GM23338 (cell line): ENCODE data around the gene USH1G. TPM values are rescaled to one million over a fixed set of nuclear protein-coding genes. Genes with fewer than 3 reads are reported as not detected.
A peak's percentile ranks its signal among the peaks of the same experiment; 100 is the strongest.
"Not testable (repeated sequence)": the region's sequence is repeated elsewhere in the genome, so short reads cannot be mapped to it uniquely, and the experiment has no call there.

Source experiments
- ATAC-seq: fragments of 200-7000 bp; cut with Tn5 transposase; 3 replicates; pipeline ENCODE4 v1.9.1; 2020
- DNase-seq: peaks from one replicate; pipeline ENCODE4 v3.0.0-alpha.2; 2015; ENCODE audit warnings: low spot score
- H2AFZ ChIP-seq: fragments of 200-600 bp; sonication (generic); 2 replicates; pipeline ENCODE4 v1.8.0; 2016; ENCODE audit warnings: antibody characterized with exemption, mild to moderate bottlenecking, moderate library complexity
- H3F3A ChIP-seq: fragments of 200-600 bp; sonication (generic); replicated peaks from 2 replicates; pipeline ENCODE4 v1.8.0; 2017; ENCODE audit warnings: antibody characterized with exemption, mixed run types, low read depth
- H3K27ac ChIP-seq: fragments of 200-600 bp; sonication (generic); 2 replicates; pipeline ENCODE4 v1.6.1; 2016; ENCODE audit warnings: low read depth
- H3K27me3 ChIP-seq: fragments of 200-600 bp; sonication (generic); 2 replicates; pipeline ENCODE4 v1.8.0; 2016; ENCODE audit warnings: mild to moderate bottlenecking, mixed run types, moderate library complexity; ENCODE audit not compliant: insufficient read depth
- H3K36me3 ChIP-seq: fragments of 200-600 bp; sonication (generic); 2 replicates; pipeline ENCODE4 v1.8.0; 2016; ENCODE audit warnings: mild to moderate bottlenecking; ENCODE audit not compliant: insufficient read depth
- H3K4me1 ChIP-seq: fragments of 200-600 bp; sonication (generic); 2 replicates; pipeline ENCODE4 v1.8.0; 2016; ENCODE audit warnings: mild to moderate bottlenecking, moderate library complexity; ENCODE audit not compliant: insufficient read depth
- H3K4me2 ChIP-seq: fragments of 200-600 bp; sonication (generic); 2 replicates; pipeline ENCODE4 v1.7.1; 2017; ENCODE audit warnings: mixed run types
- H3K4me3 ChIP-seq: fragments of 200-600 bp; sonication (generic); 2 replicates; pipeline ENCODE4 v1.6.1; 2016; ENCODE audit warnings: mixed run types
- H3K79me2 ChIP-seq: fragments of 200-600 bp; sonication (generic); replicated peaks from 2 replicates; pipeline ENCODE4 v1.8.0; 2017; ENCODE audit warnings: mild to moderate bottlenecking; ENCODE audit not compliant: insufficient read depth
- H3K9me2 ChIP-seq: fragments of 200-600 bp; sonication (generic); 2 replicates; pipeline ENCODE4 v1.8.0; 2017; ENCODE audit not compliant: insufficient read depth
- H4K20me1 ChIP-seq: fragments of 200-600 bp; sonication (generic); replicated peaks from 2 replicates; pipeline ENCODE4 v1.8.0; 2017; ENCODE audit warnings: mild to moderate bottlenecking; ENCODE audit not compliant: insufficient read depth
- H3K27ac Mint-ChIP-seq: 2 replicates; pipeline ENCODE4 v1.8.0; 2020; ENCODE audit warnings: inconsistent platforms, mild to moderate bottlenecking, moderate library complexity, mixed read lengths
- H3K27me3 Mint-ChIP-seq: 3 replicates; pipeline ENCODE4 v1.8.0; 2022; ENCODE audit warnings: low read depth, mild to moderate bottlenecking, moderate library complexity, mixed read lengths, inconsistent platforms; ENCODE audit not compliant: insufficient read depth, poor library complexity
- H3K36me3 Mint-ChIP-seq: 3 replicates; pipeline ENCODE4 v1.8.0; 2021; ENCODE audit warnings: low read depth, mild to moderate bottlenecking, inconsistent platforms, moderate library complexity, mixed read lengths
- H3K4me1 Mint-ChIP-seq: 3 replicates; pipeline ENCODE4 v1.8.0; 2020; ENCODE audit warnings: mild to moderate bottlenecking, inconsistent platforms, mixed read lengths
- H3K4me3 Mint-ChIP-seq: 3 replicates; pipeline ENCODE4 v1.8.0; 2021; ENCODE audit warnings: moderate library complexity, mild to moderate bottlenecking, inconsistent platforms, mixed read lengths
- H3K9me3 Mint-ChIP-seq: 3 replicates; pipeline ENCODE4 v1.8.0; 2020; ENCODE audit warnings: moderate library complexity, mild to moderate bottlenecking, inconsistent platforms, mixed read lengths
- polyA plus RNA-seq: library from polyadenylated mRNA; unstranded; fragments of >200 nt; fragmentation: Nextera tagmentation; extraction: Ambion mirVana; gene quantifications from 2 replicates; pipeline ENCODE4 v1.2.1, GENCODE V29; 2016
- total RNA-seq: library from RNA; depleted of rRNA; stranded (reverse); fragments of >200 nt; shearing (Covaris generic); gene quantifications from 2 replicates; pipeline ENCODE4 v1.2.3, GENCODE V29; 2014
- TF ChIP-seq, protein P1 (sequence below): fragments of 250-450 bp; sonication (Bioruptor Pico); IDR thresholded peaks from 2 replicates; pipeline ENCODE4 v1.5.0; 2020; ENCODE audit warnings: mild to moderate bottlenecking, moderate library complexity

The USH1G gene
- total and polyA plus RNA-seq, 2 experiments from 2014 or later: 0.34 to 1.7 TPM

DNA sequence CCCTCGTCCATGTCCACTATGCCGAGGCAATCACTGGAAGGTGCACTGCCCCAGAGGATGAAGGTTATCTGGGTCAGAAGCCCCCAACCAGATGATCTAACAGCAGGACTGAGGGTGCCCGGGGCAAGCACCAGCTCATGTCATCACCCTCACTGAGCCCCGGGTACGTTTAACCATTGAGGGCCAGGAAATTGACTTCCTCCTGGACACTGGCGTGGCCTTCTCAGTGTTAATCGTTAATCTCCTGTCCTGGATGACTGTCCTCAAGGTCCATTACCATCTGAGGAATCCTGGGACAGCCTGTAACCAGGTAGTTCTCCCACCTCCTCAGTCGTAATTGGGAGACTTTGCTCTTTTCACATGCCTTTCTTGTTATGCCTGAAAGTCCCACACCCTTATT lies 11.6 kb downstream of the USH1G start:
- H3K4me1 ChIP-seq: peaks cover 31% of the 10 kb centered on the region
- H3K27ac ChIP-seq, H3K4me3 ChIP-seq, H2AFZ ChIP-seq, ATAC-seq, H3F3A ChIP-seq, H3K9me2 ChIP-seq, H3K4me3 Mint-ChIP-seq, H3K36me3 ChIP-seq, DNase-seq, H3K36me3 Mint-ChIP-seq, H3K9me3 Mint-ChIP-seq, H3K27ac Mint-ChIP-seq, H3K4me2 ChIP-seq, H3K27me3 ChIP-seq, H3K79me2 ChIP-seq, H4K20me1 ChIP-seq: not testable (repeated sequence)
- Mint-ChIP-seq H3K4me1 (peaks cover 36% of the 10 kb centered on the region), H3K27me3 (peaks cover 11% of the 10 kb centered on the region)

DNA sequence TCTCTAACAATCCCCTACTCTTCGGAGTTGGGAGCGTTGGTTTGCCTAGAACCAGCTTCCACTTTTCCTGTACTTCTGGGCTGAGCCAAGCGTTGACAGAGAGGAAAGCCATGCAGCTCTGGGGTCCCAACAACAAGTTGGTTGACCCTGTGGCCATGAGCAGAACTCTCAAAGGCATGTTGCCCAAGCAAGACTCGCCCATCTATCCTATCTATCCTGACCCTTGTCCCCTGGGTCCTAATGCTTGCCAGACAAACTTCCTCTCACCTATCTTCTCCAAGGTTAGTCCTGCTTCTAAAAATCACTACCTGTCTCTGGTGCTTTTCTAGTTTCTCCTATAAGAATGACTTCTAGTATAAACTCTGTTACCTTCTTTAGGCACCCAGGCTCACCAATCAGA lies 14.0 kb downstream of the USH1G start:
- H3K27ac Mint-ChIP-seq, H3K79me2 ChIP-seq, H3K27ac ChIP-seq, H4K20me1 ChIP-seq, H3K9me2 ChIP-seq, ATAC-seq, H3F3A ChIP-seq, H3K27me3 Mint-ChIP-seq, H3K27me3 ChIP-seq, H3K4me3 ChIP-seq, H3K36me3 ChIP-seq, H3K36me3 Mint-ChIP-seq, H3K9me3 Mint-ChIP-seq: not testable (repeated sequence)
- Mint-ChIP-seq H3K4me3 (peak overlapping the region; percentile 28; the same call in 1 of the 3 replicates), H3K4me1 (peaks cover 36% of the 10 kb centered on the region)
- Histone ChIP-seq H2AFZ (peak overlapping the region; percentile 87), H3K4me1 (peaks cover 31% of the 10 kb centered on the region), H3K4me2 (peak overlapping the region; percentile 66; the same call in 1 of the 2 replicates)
- peak; percentile 62 for DNase-seq
- TF ChIP-seq, protein P1, sequence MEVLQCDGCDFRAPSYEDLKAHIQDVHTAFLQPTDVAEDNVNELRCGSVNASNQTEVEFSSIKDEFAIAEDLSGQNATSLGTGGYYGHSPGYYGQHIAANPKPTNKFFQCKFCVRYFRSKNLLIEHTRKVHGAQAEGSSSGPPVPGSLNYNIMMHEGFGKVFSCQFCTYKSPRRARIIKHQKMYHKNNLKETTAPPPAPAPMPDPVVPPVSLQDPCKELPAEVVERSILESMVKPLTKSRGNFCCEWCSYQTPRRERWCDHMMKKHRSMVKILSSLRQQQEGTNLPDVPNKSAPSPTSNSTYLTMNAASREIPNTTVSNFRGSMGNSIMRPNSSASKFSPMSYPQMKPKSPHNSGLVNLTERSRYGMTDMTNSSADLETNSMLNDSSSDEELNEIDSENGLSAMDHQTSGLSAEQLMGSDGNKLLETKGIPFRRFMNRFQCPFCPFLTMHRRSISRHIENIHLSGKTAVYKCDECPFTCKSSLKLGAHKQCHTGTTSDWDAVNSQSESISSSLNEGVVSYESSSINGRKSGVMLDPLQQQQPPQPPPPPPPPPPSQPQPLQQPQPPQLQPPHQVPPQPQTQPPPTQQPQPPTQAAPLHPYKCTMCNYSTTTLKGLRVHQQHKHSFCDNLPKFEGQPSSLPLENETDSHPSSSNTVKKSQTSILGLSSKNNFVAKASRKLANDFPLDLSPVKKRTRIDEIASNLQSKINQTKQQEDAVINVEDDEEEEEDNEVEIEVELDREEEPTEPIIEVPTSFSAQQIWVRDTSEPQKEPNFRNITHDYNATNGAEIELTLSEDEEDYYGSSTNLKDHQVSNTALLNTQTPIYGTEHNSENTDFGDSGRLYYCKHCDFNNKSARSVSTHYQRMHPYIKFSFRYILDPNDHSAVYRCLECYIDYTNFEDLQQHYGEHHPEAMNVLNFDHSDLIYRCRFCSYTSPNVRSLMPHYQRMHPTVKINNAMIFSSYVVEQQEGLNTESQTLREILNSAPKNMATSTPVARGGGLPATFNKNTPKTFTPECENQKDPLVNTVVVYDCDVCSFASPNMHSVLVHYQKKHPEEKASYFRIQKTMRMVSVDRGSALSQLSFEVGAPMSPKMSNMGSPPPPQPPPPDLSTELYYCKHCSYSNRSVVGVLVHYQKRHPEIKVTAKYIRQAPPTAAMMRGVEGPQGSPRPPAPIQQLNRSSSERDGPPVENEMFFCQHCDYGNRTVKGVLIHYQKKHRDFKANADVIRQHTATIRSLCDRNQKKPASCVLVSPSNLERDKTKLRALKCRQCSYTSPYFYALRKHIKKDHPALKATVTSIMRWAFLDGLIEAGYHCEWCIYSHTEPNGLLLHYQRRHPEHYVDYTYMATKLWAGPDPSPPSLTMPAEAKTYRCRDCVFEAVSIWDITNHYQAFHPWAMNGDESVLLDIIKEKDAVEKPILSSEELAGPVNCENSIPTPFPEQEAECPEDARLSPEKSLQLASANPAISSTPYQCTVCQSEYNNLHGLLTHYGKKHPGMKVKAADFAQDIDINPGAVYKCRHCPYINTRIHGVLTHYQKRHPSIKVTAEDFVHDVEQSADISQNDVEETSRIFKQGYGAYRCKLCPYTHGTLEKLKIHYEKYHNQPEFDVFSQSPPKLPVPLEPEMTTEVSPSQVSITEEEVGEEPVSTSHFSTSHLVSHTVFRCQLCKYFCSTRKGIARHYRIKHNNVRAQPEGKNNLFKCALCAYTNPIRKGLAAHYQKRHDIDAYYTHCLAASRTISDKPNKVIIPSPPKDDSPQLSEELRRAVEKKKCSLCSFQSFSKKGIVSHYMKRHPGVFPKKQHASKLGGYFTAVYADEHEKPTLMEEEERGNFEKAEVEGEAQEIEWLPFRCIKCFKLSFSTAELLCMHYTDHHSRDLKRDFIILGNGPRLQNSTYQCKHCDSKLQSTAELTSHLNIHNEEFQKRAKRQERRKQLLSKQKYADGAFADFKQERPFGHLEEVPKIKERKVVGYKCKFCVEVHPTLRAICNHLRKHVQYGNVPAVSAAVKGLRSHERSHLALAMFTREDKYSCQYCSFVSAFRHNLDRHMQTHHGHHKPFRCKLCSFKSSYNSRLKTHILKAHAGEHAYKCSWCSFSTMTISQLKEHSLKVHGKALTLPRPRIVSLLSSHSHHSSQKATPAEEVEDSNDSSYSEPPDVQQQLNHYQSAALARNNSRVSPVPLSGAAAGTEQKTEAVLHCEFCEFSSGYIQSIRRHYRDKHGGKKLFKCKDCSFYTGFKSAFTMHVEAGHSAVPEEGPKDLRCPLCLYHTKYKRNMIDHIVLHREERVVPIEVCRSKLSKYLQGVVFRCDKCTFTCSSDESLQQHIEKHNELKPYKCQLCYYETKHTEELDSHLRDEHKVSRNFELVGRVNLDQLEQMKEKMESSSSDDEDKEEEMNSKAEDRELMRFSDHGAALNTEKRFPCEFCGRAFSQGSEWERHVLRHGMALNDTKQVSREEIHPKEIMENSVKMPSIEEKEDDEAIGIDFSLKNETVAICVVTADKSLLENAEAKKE (CRISPR knock-in tag): peak; percentile 45; the same call in 1 of the 2 replicates
